H9 (cell line): ENCODE measurements around the gene BHLHE40. TPM values are rescaled to one million over a fixed set of nuclear protein-coding genes. Genes with fewer than 3 reads are reported as not detected.

Experiments used
- DNase-seq: peaks from one replicate; pipeline ENCODE4 v3.0.0-alpha.2; 2017
- H2AFZ ChIP-seq: one replicate; pipeline ENCODE4 v1.6.1; 2013; ENCODE audit warnings: mild to moderate bottlenecking, low read length, control low read depth, moderate library complexity
- H2AK5ac ChIP-seq: 2 replicates; pipeline ENCODE4 v1.6.1; 2013; ENCODE audit warnings: low read length, control low read depth, mixed read lengths; ENCODE audit not compliant: insufficient read length
- H2BK120ac ChIP-seq: one replicate; pipeline ENCODE4 v1.6.1; 2013; ENCODE audit warnings: low read depth, mild to moderate bottlenecking, low read length, control low read depth, inconsistent platforms; ENCODE audit not compliant: poor library complexity, severe bottlenecking
- H2BK12ac ChIP-seq: 2 replicates; pipeline ENCODE4 v1.6.1; 2013; ENCODE audit warnings: low read length, control low read depth, mixed read lengths, low read depth; ENCODE audit not compliant: insufficient read length
- H2BK15ac ChIP-seq: 2 replicates; pipeline ENCODE4 v1.6.1; 2013; ENCODE audit warnings: low read depth, low read length, control low read depth
- H2BK20ac ChIP-seq: one replicate; pipeline ENCODE4 v1.6.1; 2013; ENCODE audit warnings: low read depth, mild to moderate bottlenecking, low read length, control low read depth, inconsistent platforms; ENCODE audit not compliant: poor library complexity, severe bottlenecking
- H2BK5ac ChIP-seq: 2 replicates; pipeline ENCODE4 v1.6.1; 2013; ENCODE audit warnings: low read length, control low read depth, mixed read lengths; ENCODE audit not compliant: insufficient read length
- H3K14ac ChIP-seq: 2 replicates; pipeline ENCODE4 v1.6.1; 2013; ENCODE audit warnings: low read length, control low read depth; ENCODE audit not compliant: insufficient read depth
- H3K18ac ChIP-seq: 2 replicates; pipeline ENCODE4 v1.6.1; 2013; ENCODE audit warnings: low read depth, mild to moderate bottlenecking, mixed read lengths, low read length, control low read depth; ENCODE audit not compliant: insufficient read length
- H3K23ac ChIP-seq: 2 replicates; pipeline ENCODE4 v1.6.1; 2013; ENCODE audit warnings: low read length, control low read depth, mixed read lengths, low read depth; ENCODE audit not compliant: insufficient read length
- H3K23me2 ChIP-seq: 2 replicates; pipeline ENCODE4 v1.6.1; 2013; ENCODE audit warnings: low read depth, mild to moderate bottlenecking, mixed read lengths, low read length, control low read depth; ENCODE audit not compliant: insufficient read length, poor library complexity, severe bottlenecking
- H3K27ac ChIP-seq: 2 replicates; pipeline ENCODE4 v1.5.1; 2013; ENCODE audit warnings: low read length, control low read depth, mixed read lengths, low read depth; ENCODE audit not compliant: insufficient read length
- H3K27me3 ChIP-seq: 2 replicates; pipeline ENCODE4 v1.6.1; 2013; ENCODE audit warnings: low read length, control low read depth, inconsistent platforms; ENCODE audit not compliant: insufficient read depth
- H3K4ac ChIP-seq: 2 replicates; pipeline ENCODE4 v1.6.1; 2013; ENCODE audit warnings: low read depth, mild to moderate bottlenecking, control low read depth, inconsistent platforms, low read length, moderate library complexity
- H3K4me1 ChIP-seq: 2 replicates; pipeline ENCODE4 v1.6.1; 2013; ENCODE audit warnings: low read length, control low read depth, inconsistent platforms; ENCODE audit not compliant: insufficient read depth
- H3K4me2 ChIP-seq: 2 replicates; pipeline ENCODE4 v1.6.1; 2013; ENCODE audit warnings: low read length, control low read depth, mixed read lengths; ENCODE audit not compliant: insufficient read length, insufficient read depth
- H3K56ac ChIP-seq: 2 replicates; pipeline ENCODE4 v1.6.1; 2013; ENCODE audit warnings: low read depth, mild to moderate bottlenecking, mixed read lengths, low read length, control low read depth; ENCODE audit not compliant: insufficient read length
- H3K79me1 ChIP-seq: 2 replicates; pipeline ENCODE4 v1.6.1; 2013; ENCODE audit warnings: low read depth, mild to moderate bottlenecking, moderate library complexity, low read length, control low read depth, inconsistent platforms; ENCODE audit not compliant: insufficient read depth, poor library complexity, severe bottlenecking
- H3K79me2 ChIP-seq: 2 replicates; pipeline ENCODE4 v1.6.1; 2013; ENCODE audit warnings: low read length, control low read depth, inconsistent platforms; ENCODE audit not compliant: insufficient read depth
- H3K9ac ChIP-seq: 2 replicates; pipeline ENCODE4 v1.6.1; 2013; ENCODE audit warnings: low read length, control low read depth, mixed read lengths; ENCODE audit not compliant: insufficient read length; ENCODE audit errors: extremely low read depth
- H3K9me3 ChIP-seq: one replicate; pipeline ENCODE4 v1.6.1; 2013; ENCODE audit warnings: low read depth, low read length, inconsistent platforms; ENCODE audit not compliant: control insufficient read depth
- H3T11ph ChIP-seq: one replicate; pipeline ENCODE4 v1.6.1; 2013; ENCODE audit warnings: mild to moderate bottlenecking, low read length, control low read depth, inconsistent platforms
- H4K20me1 ChIP-seq: one replicate; pipeline ENCODE4 v1.6.1; 2013; ENCODE audit not compliant: control insufficient read depth, insufficient read length, insufficient read depth
- H4K5ac ChIP-seq: 2 replicates; pipeline ENCODE4 v1.6.1; 2013; ENCODE audit warnings: low read depth, mild to moderate bottlenecking, mixed read lengths, low read length, control low read depth; ENCODE audit not compliant: insufficient read length
- H4K8ac ChIP-seq: replicated peaks from 2 replicates; pipeline ENCODE4 v1.6.1; 2013; ENCODE audit warnings: low read length, control low read depth, mixed read lengths, low read depth; ENCODE audit not compliant: insufficient read length
- H4K91ac ChIP-seq: 2 replicates; pipeline ENCODE4 v1.6.1; 2013; ENCODE audit warnings: low read depth, mild to moderate bottlenecking, moderate library complexity, mixed read lengths, low read length, control low read depth; ENCODE audit not compliant: insufficient read length
- H3K27ac Mint-ChIP-seq, 3 experiments: 2 replicates in 2 of 3; 3 replicates in 1 of 3; pipeline ENCODE4 v1.8.0; 2020 to 2021; ENCODE audit warnings: mixed read lengths in 3 of 3, mild to moderate bottlenecking in 1 of 3, moderate library complexity in 1 of 3
- H3K27me3 Mint-ChIP-seq: 2 replicates; pipeline ENCODE4 v1.8.0; 2021; ENCODE audit warnings: low read depth, mild to moderate bottlenecking, moderate library complexity, mixed read lengths
- H3K36me3 Mint-ChIP-seq, 3 experiments: 2 replicates in 2 of 3; 3 replicates in 1 of 3; pipeline ENCODE4 v1.8.0; 2020 to 2021; ENCODE audit warnings: low read depth in 3 of 3, mixed read lengths in 3 of 3; ENCODE audit not compliant: insufficient read depth in 1 of 3
- H3K4me1 Mint-ChIP-seq, 2 experiments: 2 replicates each; pipeline ENCODE4 v1.8.0; 2020; ENCODE audit warnings: mixed read lengths in 2 of 2
- H3K4me3 Mint-ChIP-seq, 2 experiments: 2 replicates in 1 of 2; 3 replicates in 1 of 2; pipeline ENCODE4 v1.8.0; 2020 to 2021; ENCODE audit warnings: mild to moderate bottlenecking in 2 of 2, mixed read lengths in 2 of 2, moderate library complexity in 1 of 2
- H3K9me3 Mint-ChIP-seq, 2 experiments: 2 replicates in 1 of 2; 3 replicates in 1 of 2; pipeline ENCODE4 v1.8.0; 2020; ENCODE audit warnings: mild to moderate bottlenecking in 2 of 2, mixed read lengths in 2 of 2, moderate library complexity in 1 of 2
- WGBS: extraction: QIAGEN DNeasy Blood & Tissue Kit; methylation state at CpG from one replicate; pipeline ENCODE4 v1.1.7; 2013; ENCODE audit warnings: missing lambda C conversion rate, low lambda C conversion rate, mixed read lengths; ENCODE audit not compliant: insufficient read length; ENCODE audit errors: extremely low coverage; 5-methylcytosine and 5-hydroxymethylcytosine counted together
- total RNA-seq: library from RNA; stranded (reverse); gene quantifications from 2 replicates; pipeline ENCODE4 v1.2.1, GENCODE V29; 2021
- TF ChIP-seq, protein P1 (sequence below): fragments of 200-600 bp; sonication (generic); conservative IDR thresholded peaks from 3 replicates; pipeline ENCODE4 v1.8.0; 2021; ENCODE audit warnings: antibody characterized with exemption, mild to moderate bottlenecking

BHLHE40 gene
- total RNA-seq, 1 experiment from 2014 or later, result 4.1 TPM

DNA sequence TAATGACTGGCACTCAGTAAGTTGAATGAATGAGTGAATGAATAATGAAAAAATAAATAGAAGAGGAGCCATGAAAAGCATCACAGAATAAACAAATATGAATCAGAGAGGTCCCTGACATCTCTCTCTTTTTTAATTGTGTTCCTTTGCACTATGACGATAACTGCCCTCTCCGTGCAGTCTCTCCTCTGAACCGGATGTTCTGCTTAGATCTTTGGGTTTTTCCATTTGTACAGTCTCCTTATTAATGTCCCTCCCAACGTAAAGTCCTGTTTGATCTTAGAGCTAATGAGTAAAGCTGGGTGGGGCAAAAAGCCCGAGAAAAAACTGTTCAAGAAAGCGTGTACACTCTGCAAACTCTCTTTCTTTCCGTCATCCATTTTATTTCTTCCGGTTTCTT is 28.3 kb upstream of the BHLHE40 start:
- no peaks in the 10 kb centered on the region for H3K79me1 ChIP-seq
- WGBS, result no CpG with 5 or more reads among the region's 8 CpGs
- no peak overlapping the region for H2BK12ac ChIP-seq
- no peak overlapping the region for H2AFZ ChIP-seq
- H3K18ac ChIP-seq, result no peak overlapping the region
- no peak overlapping the region for H2BK20ac ChIP-seq
- Mint-ChIP-seq H3K36me3 (no peaks in the 10 kb centered on the region; a peak in 1 of 7 replicates), H3K9me3 (no peaks in the 10 kb centered on the region; a peak in 1 of 5 replicates), H3K4me3 (no peak overlapping the region), H3K4me1 (peaks cover 7 to 10% of the 10 kb centered on the region in 2 experiments; a peak in 3 of 4 replicates), H3K27me3 (no peaks in the 10 kb centered on the region), H3K27ac (no peak overlapping the region)
- H4K8ac ChIP-seq, result no peak overlapping the region
- H3K4me2 ChIP-seq, result no peak overlapping the region
- TF ChIP-seq, protein P1, sequence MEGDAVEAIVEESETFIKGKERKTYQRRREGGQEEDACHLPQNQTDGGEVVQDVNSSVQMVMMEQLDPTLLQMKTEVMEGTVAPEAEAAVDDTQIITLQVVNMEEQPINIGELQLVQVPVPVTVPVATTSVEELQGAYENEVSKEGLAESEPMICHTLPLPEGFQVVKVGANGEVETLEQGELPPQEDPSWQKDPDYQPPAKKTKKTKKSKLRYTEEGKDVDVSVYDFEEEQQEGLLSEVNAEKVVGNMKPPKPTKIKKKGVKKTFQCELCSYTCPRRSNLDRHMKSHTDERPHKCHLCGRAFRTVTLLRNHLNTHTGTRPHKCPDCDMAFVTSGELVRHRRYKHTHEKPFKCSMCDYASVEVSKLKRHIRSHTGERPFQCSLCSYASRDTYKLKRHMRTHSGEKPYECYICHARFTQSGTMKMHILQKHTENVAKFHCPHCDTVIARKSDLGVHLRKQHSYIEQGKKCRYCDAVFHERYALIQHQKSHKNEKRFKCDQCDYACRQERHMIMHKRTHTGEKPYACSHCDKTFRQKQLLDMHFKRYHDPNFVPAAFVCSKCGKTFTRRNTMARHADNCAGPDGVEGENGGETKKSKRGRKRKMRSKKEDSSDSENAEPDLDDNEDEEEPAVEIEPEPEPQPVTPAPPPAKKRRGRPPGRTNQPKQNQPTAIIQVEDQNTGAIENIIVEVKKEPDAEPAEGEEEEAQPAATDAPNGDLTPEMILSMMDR, result no peak
- no peak overlapping the region for H2BK120ac ChIP-seq
- no peaks in the 10 kb centered on the region for H3K9me3 ChIP-seq
- no peak overlapping the region for H3T11ph ChIP-seq
- H3K27ac ChIP-seq, result no peak overlapping the region
- no peaks in the 10 kb centered on the region for H3K4me1 ChIP-seq
- no peaks in the 10 kb centered on the region for H3K27me3 ChIP-seq
- H4K91ac ChIP-seq, result no peak overlapping the region
- H3K56ac ChIP-seq, result no peak overlapping the region
- DNase-seq, result no peak
- no peaks in the 10 kb centered on the region for H4K20me1 ChIP-seq
- H3K23me2 ChIP-seq, result no peaks in the 10 kb centered on the region
- H3K14ac ChIP-seq, result no peak overlapping the region
- no peak overlapping the region for H3K4ac ChIP-seq
- H3K9ac ChIP-seq, result no peak overlapping the region
- H3K23ac ChIP-seq, result no peak overlapping the region
- H3K79me2 ChIP-seq, result no peaks in the 10 kb centered on the region
- no peak overlapping the region for H2AK5ac ChIP-seq
- H4K5ac ChIP-seq, result no peak overlapping the region
- H2BK5ac ChIP-seq, result no peak overlapping the region
- H2BK15ac ChIP-seq, result no peak overlapping the region
